Astrocyte (in vitro differentiated cells and primary cell): Measurements from ENCODE around the gene MCTP2. TPM values are rescaled to one million over a fixed set of nuclear protein-coding genes. Genes with fewer than 3 reads are reported as not detected.
"Not testable (repeated sequence)": the region's sequence is repeated elsewhere in the genome, so short reads cannot be mapped to it uniquely, and the experiment has no call there.

ENCODE experiments used
- DNase-seq: peaks from one replicate; pipeline ENCODE4 v3.0.0-alpha.2; 2010; ENCODE audit warnings: low read depth
- FAIRE-seq: peaks from 2 replicates; lab custom pipeline; 2011; peaks lifted over from hg19 to GRCh38; lab: Jason Lieb, UNC
- H2AFZ ChIP-seq: 2 replicates; pipeline ENCODE4 v1.6.0; 2012; ENCODE audit warnings: low read depth, low read length, inconsistent platforms
- H3K27ac ChIP-seq: 2 replicates; pipeline ENCODE4 v1.5.1; 2011; ENCODE audit warnings: low read depth, low read length, inconsistent platforms
- H3K27me3 ChIP-seq: 2 replicates; pipeline ENCODE4 v1.6.0; 2011; ENCODE audit warnings: low read length, inconsistent platforms; ENCODE audit not compliant: insufficient read depth
- H3K36me3 ChIP-seq: 2 replicates; pipeline ENCODE4 v1.5.1; 2011; ENCODE audit warnings: low read length, inconsistent platforms; ENCODE audit not compliant: insufficient read depth
- H3K4me1 ChIP-seq: 2 replicates; pipeline ENCODE4 v1.5.1; 2011; ENCODE audit warnings: low read length, inconsistent platforms; ENCODE audit not compliant: insufficient read depth
- H3K4me2 ChIP-seq: 2 replicates; pipeline ENCODE4 v1.6.0; 2012; ENCODE audit warnings: low read length, inconsistent platforms
- H3K4me3 ChIP-seq: 2 replicates; pipeline ENCODE4 v1.5.1; 2011; ENCODE audit warnings: low read depth, mild to moderate bottlenecking, low read length, inconsistent platforms; ENCODE audit not compliant: insufficient read depth
- H3K79me2 ChIP-seq: 2 replicates; pipeline ENCODE4 v1.6.0; 2012; ENCODE audit warnings: mild to moderate bottlenecking, low read length, inconsistent platforms; ENCODE audit not compliant: insufficient read depth
- H3K9ac ChIP-seq: 2 replicates; pipeline ENCODE4 v1.6.0; 2012; ENCODE audit warnings: mild to moderate bottlenecking, low read length, inconsistent platforms
- H3K9me3 ChIP-seq: 2 replicates; pipeline ENCODE4 v1.5.1; 2012; ENCODE audit warnings: low read depth, mild to moderate bottlenecking, low read length, inconsistent platforms; ENCODE audit not compliant: insufficient read depth
- H4K20me1 ChIP-seq: 2 replicates; pipeline ENCODE4 v1.6.0; 2012; ENCODE audit warnings: low read length, inconsistent platforms; ENCODE audit not compliant: insufficient read depth
- H3K27ac Mint-ChIP-seq: one replicate; pipeline ENCODE4 v1.8.0; 2021; ENCODE audit warnings: mild to moderate bottlenecking, mixed read lengths; ENCODE audit not compliant: unreplicated experiment
- H3K27me3 Mint-ChIP-seq: one replicate; pipeline ENCODE4 v1.8.0; 2021; ENCODE audit warnings: low read depth, mixed read lengths; ENCODE audit not compliant: unreplicated experiment
- H3K36me3 Mint-ChIP-seq: one replicate; pipeline ENCODE4 v1.8.0; 2021; ENCODE audit warnings: low read depth, mixed read lengths; ENCODE audit not compliant: unreplicated experiment
- H3K4me1 Mint-ChIP-seq: one replicate; pipeline ENCODE4 v1.8.0; 2021; ENCODE audit warnings: low read depth, mixed read lengths; ENCODE audit not compliant: unreplicated experiment
- H3K4me3 Mint-ChIP-seq: one replicate; pipeline ENCODE4 v1.8.0; 2021; ENCODE audit warnings: mild to moderate bottlenecking, moderate library complexity, mixed read lengths; ENCODE audit not compliant: unreplicated experiment
- H3K9me3 Mint-ChIP-seq: one replicate; pipeline ENCODE4 v1.8.0; 2021; ENCODE audit warnings: mild to moderate bottlenecking, mixed read lengths; ENCODE audit not compliant: unreplicated experiment
- CTCF ChIP-seq: IDR thresholded peaks from 2 replicates; pipeline ENCODE4 v1.5.1; 2011; ENCODE audit warnings: low read depth, mild to moderate bottlenecking, inconsistent platforms, low read length, moderate library complexity; ENCODE audit not compliant: insufficient read depth
- EZH2 ChIP-seq: IDR thresholded peaks from 2 replicates; pipeline ENCODE4 v1.6.1; 2012; ENCODE audit warnings: mild to moderate bottlenecking, low read length, inconsistent platforms; ENCODE audit not compliant: insufficient read depth
- total RNA-seq: library from RNA; stranded (reverse); gene quantifications from 2 replicates; pipeline ENCODE4 v1.2.1, GENCODE V29; 2021

The MCTP2 gene
- total RNA-seq, 1 donor from 2014 or later = 2.6 TPM

GRCh38 chr15:94493176-94493575 is 261.8 kb downstream of the MCTP2 start:
- Mint-ChIP-seq H3K27ac (no peak overlapping the region), H3K4me3 (no peak overlapping the region), H3K36me3 (no peaks in the 10 kb centered on the region), H3K4me1 (no peaks in the 10 kb centered on the region), H3K27me3 (no peaks in the 10 kb centered on the region), H3K9me3 (no peaks in the 10 kb centered on the region)
- TF ChIP-seq CTCF = no peak
- TF ChIP-seq EZH2 = no peak
- no peaks in the 10 kb centered on the region for H3K27me3 ChIP-seq
- no peak overlapping the region for H3K27ac ChIP-seq
- DNase-seq = no peak
- H3K4me1 ChIP-seq = no peaks in the 10 kb centered on the region
- no peaks in the 10 kb centered on the region for H3K36me3 ChIP-seq
- H3K4me2 ChIP-seq = no peak overlapping the region
- no peaks in the 10 kb centered on the region for H4K20me1 ChIP-seq
- no peak overlapping the region for H3K9ac ChIP-seq
- no peaks in the 10 kb centered on the region for H3K79me2 ChIP-seq
- FAIRE-seq = no peak
- H3K4me3 ChIP-seq = no peak overlapping the region
- H3K9me3 ChIP-seq = no peaks in the 10 kb centered on the region
- H2AFZ ChIP-seq = no peak overlapping the region

- not testable (repeated sequence) for H2AFZ ChIP-seq, H3K36me3 Mint-ChIP-seq, H3K27ac Mint-ChIP-seq, H3K27me3 Mint-ChIP-seq, H3K9me3 Mint-ChIP-seq, H4K20me1 ChIP-seq, H3K9ac ChIP-seq, H3K27ac ChIP-seq, H3K4me1 ChIP-seq, H3K79me2 ChIP-seq, DNase-seq, FAIRE-seq, H3K4me1 Mint-ChIP-seq, H3K36me3 ChIP-seq, H3K4me3 Mint-ChIP-seq, H3K9me3 ChIP-seq, H3K4me3 ChIP-seq, H3K27me3 ChIP-seq, H3K4me2 ChIP-seq
Observed at GRCh38 chr15:94493586-94493985, 262.2 kb downstream of the MCTP2 start.

GRCh38 chr15:94494732-94495131 is 263.4 kb downstream of the MCTP2 start:
- Histone ChIP-seq H3K4me1 (no peaks in the 10 kb centered on the region), H3K9ac (no peak overlapping the region), H3K9me3 (no peaks in the 10 kb centered on the region), H3K36me3 (no peaks in the 10 kb centered on the region), H3K27ac (no peak overlapping the region), H2AFZ (no peak overlapping the region), H4K20me1 (no peaks in the 10 kb centered on the region), H3K27me3 (no peaks in the 10 kb centered on the region), H3K79me2 (no peaks in the 10 kb centered on the region), H3K4me2 (no peak overlapping the region), H3K4me3 (no peak overlapping the region)
- TF ChIP-seq EZH2 (no peak), CTCF (no peak)
- H3K27me3 Mint-ChIP-seq = no peaks in the 10 kb centered on the region
- H3K27ac Mint-ChIP-seq = no peak overlapping the region
- no peak overlapping the region for H3K4me3 Mint-ChIP-seq
- no peak for DNase-seq
- H3K36me3 Mint-ChIP-seq = no peaks in the 10 kb centered on the region
- no peaks in the 10 kb centered on the region for H3K9me3 Mint-ChIP-seq
- H3K4me1 Mint-ChIP-seq = no peaks in the 10 kb centered on the region
- FAIRE-seq = no peak
